ENCODE results near the gene FBXO40. TPM values are rescaled to one million over a fixed set of nuclear protein-coding genes. Genes with fewer than 3 reads are reported as not detected.
"Not testable (repeated sequence)": the region's sequence is repeated elsewhere in the genome, so short reads cannot be mapped to it uniquely, and the experiment has no call there.

FBXO40 gene
- total RNA-seq, 3 donors from 2014 or later, result 0.10 TPM; not detected in 2

- Histone ChIP-seq H3K9me3 (no peaks in the 10 kb centered on the region), H3K4me3 (no peak overlapping the region), H3K36me3 (ENCODE audit: low read depth) (no peaks in the 10 kb centered on the region), H3K4me1 (ENCODE audit: low read depth) (no peaks in the 10 kb centered on the region)
- intact Hi-C loops (cut with DNase I, micrococcal nuclease), result no loop called here
- no peak for DNase-seq
- no peak for TF ChIP-seq CTCF (IDR thresholded peaks at IDR 0.05)
- ATAC-seq, result no peak
Observed at GRCh38 chr3:121584418-121584817, 8.8 kb upstream of the FBXO40 start.

- DNase-seq; H3K4me3 ChIP-seq; intact Hi-C loops (cut with DNase I, micrococcal nuclease); H3K4me1 ChIP-seq (ENCODE audit: low read depth); H3K36me3 ChIP-seq (ENCODE audit: low read depth); ATAC-seq; H3K9me3 ChIP-seq: not testable (repeated sequence)
Observed at GRCh38 chr3:121593806-121594205, 627 bp downstream of the FBXO40 start.

DNA sequence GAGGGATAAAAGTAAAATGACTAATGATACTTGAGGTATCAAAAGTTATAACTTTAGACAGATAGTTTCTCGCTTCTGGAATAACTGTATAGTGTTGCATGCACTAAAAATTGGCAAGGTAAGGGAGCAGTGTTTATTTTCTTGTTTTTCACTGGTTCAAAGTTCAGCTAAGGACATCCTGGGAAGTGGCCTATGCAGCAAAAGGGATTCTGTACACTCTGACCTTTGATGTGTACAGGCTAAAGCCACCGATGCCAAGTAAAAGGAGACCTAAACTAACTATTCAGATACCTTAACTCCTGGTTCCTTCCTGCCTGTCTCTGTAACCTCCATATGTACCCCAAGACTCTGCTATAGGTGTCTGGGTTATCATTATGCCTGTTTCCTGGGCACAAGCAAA is 1.7 kb downstream of the FBXO40 start:
- ATAC-seq (no peak), DNase-seq (no peak)
- no peak overlapping the region for H3K4me3 ChIP-seq
- H3K9me3 ChIP-seq, result no peaks in the 10 kb centered on the region
- intact Hi-C loops (cut with DNase I, micrococcal nuclease), result no loop called here
- no peak for TF ChIP-seq CTCF (IDR thresholded peaks at IDR 0.05)
- H3K36me3 ChIP-seq (ENCODE audit: low read depth), result no peaks in the 10 kb centered on the region
- no peaks in the 10 kb centered on the region for H3K4me1 ChIP-seq (ENCODE audit: low read depth)

- Histone ChIP-seq H3K36me3 (ENCODE audit: low read depth) (no peaks in the 10 kb centered on the region), H3K4me1 (ENCODE audit: low read depth) (no peaks in the 10 kb centered on the region), H3K4me3 (no peak overlapping the region), H3K9me3 (no peaks in the 10 kb centered on the region)
- intact Hi-C loops (cut with DNase I, micrococcal nuclease), result no loop called here
- DNase-seq, result no peak
- ATAC-seq, result no peak
- no peak for TF ChIP-seq CTCF (IDR thresholded peaks at IDR 0.05)
Observed at GRCh38 chr3:121595765-121596406, 2.7 kb downstream of the FBXO40 start.

DNA sequence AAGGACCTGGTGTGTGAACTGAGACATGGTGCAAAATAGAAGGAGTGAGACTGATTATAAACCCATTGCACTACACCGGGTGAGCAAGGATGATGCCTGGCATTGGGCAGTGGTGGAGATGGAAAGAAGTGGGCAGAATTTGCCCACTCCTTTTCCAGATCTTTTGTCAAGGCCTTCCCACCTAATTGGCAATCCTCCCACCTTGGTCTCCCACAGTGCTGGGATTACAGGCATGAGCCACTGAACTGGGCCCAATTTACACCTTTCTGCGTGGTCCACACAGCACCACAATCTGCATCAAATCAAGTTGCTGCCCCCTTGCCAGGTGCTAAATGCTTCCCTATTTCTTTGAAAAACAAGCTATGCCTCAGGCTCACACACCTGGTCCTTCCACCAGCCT is 5.4 kb downstream of the FBXO40 start:
- DNase-seq (no peak), ATAC-seq (no peak)
- Histone ChIP-seq H3K36me3 (ENCODE audit: low read depth) (no peaks in the 10 kb centered on the region), H3K4me3 (no peak overlapping the region), H3K4me1 (ENCODE audit: low read depth) (no peaks in the 10 kb centered on the region), H3K9me3 (no peaks in the 10 kb centered on the region)
- no peak for TF ChIP-seq CTCF (IDR thresholded peaks at IDR 0.05)
- intact Hi-C loops (cut with DNase I, micrococcal nuclease), result no loop called here

DNA sequence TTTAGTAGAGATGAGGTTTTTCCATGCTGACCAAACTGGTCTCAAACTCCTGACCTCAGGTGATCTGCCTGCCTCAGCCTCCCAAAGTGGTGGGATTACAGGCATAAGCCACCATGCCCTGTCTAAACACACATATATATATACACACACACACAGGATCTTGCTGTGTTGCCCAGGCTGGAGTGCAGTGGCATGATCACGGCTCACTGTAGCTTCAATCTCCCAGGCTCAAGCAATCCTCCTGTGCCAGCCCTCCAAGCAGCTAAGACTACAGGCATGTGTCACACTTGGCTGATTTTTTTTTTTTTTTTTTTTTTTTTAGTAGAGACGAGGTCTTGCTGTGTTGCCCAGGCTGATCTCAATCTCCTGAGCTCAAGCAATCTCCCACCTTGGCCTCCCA is 6.7 kb downstream of the FBXO40 start:
- H3K4me1 ChIP-seq (ENCODE audit: low read depth); H3K9me3 ChIP-seq; H3K4me3 ChIP-seq; intact Hi-C loops (cut with DNase I, micrococcal nuclease); ATAC-seq; H3K36me3 ChIP-seq (ENCODE audit: low read depth); DNase-seq: not testable (repeated sequence)

Measured in mucosa of descending colon (tissue), 3 donors.